Occipital lobe (tissue), 2 donors: ENCODE data around the gene GTF3C4. TPM values are rescaled to one million over a fixed set of nuclear protein-coding genes. Genes with fewer than 3 reads are reported as not detected.
"Not testable (repeated sequence)": the region's sequence is repeated elsewhere in the genome, so short reads cannot be mapped to it uniquely, and the experiment has no call there.

Source experiments
- DNase-seq: peaks from one replicate; lab custom pipeline; 2025; lab: John Stamatoyannopoulos, UW
- total RNA-seq: library from RNA; depleted of rRNA; stranded (reverse); fragments of >200 nt; gene quantifications from one replicate; pipeline ENCODE4 v1.2.3, GENCODE V29; 2014

The GTF3C4 gene
- total RNA-seq, 1 donor from 2014 or later: 22.6 TPM

GRCh38 chr9:132702254-132702653, 32.0 kb downstream of the GTF3C4 start:
- no peak for DNase-seq

DNA sequence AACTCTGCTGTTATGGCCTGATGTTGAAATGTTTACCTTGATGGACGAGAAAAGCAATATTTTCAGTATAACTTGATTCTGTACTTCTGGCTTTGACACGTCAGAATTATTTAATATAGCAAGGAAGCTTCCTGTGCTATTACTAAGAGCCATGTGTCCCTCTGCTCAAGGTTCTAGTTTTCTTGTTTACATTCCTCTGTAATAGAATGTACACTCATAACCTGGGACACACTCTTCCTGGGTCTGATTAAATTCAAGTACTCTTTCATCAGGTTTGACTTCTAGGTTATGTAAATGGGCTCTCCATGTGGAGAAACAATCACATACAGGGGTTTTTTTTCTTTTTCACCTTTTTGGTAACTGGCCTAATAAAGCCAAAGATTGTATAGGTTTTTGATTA, 33.1 kb downstream of the GTF3C4 start:
- DNase-seq: no peak

DNA sequence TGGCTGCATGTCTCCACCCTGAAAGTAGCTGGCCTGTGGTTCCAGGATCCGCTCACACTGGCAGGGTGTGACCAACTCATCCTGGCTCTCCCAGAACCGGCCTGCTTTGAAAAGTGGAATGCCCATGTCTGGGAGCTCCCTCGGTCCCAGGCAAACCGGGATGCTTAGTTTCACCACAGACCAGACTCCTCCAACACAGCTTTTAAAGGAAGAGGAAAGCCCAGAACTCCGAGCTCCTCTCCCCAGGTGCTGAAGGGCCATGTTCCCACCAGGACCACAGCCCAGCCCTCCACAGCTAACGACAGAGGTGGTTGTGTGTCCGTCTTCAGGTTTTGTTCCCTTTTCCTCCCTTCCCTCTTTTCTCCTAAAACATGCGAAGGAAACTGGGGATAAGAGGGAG, 38.0 kb downstream of the GTF3C4 start:
- DNase-seq: no peak

DNA sequence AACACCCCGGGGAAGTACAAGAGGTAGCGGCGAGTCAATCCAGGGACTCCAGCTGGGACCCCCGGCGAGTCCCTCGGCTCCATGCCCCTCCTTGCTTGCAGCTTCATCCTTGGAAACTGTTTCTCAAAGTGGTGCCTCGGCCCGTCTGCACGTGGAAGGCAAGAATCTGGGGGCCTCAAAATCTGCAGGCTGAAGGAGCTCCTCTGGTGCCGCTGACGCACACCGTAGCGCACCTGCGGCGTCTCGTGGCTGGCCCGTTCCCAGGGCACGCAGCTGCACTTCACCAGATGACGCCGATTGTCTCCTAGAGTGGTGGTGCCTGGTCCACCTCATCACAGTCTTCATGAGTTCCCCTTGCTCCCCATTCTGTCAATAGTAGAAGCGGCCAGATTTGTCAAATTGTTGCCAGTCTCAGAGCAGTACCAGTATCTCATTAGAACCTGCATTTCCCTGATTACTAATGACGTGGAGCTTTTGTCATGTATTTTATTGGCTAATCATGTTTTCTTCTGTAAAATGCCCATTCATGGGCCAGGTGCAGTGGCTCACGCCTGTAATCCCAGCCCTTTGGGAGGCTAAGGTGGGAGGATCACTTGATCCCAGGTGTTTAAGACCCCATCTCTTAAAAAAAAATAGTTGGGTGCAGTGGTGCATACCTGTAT, 38.6 kb downstream of the GTF3C4 start:
- DNase-seq: no peak

- no peak for DNase-seq
These were observed 40.1 kb downstream of the GTF3C4 start for GRCh38 chr9:132710333-132710732.

DNA sequence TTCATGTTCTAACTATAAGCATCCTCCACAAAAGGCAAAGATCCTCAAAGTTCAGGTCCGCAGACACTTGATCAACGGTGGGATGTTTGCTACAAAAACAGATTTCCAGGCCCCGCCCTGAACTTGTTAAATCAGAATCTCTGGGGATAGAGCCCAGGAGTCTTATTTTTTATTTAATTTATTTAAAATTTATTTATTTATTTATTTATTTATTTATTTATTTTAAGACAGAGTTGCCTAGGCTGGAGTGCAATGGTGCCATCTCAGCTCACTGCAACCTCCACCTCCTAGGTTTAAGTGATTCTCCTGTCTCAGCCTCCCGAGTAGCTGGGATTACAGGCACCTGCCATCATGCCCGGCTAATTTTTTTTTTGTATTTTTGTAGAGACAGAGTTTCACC, 40.9 kb downstream of the GTF3C4 start:
- not testable (repeated sequence) for DNase-seq

- no peak for DNase-seq
These were observed 41.6 kb downstream of the GTF3C4 start for GRCh38 chr9:132711846-132712245.

- no peak for DNase-seq
These were observed 42.5 kb downstream of the GTF3C4 start for GRCh38 chr9:132712753-132713152.

- no peak for DNase-seq
These were observed 45.7 kb downstream of the GTF3C4 start for GRCh38 chr9:132716007-132716406.

- no peak for DNase-seq
These were observed 47.2 kb downstream of the GTF3C4 start for GRCh38 chr9:132717326-132717945.

DNA sequence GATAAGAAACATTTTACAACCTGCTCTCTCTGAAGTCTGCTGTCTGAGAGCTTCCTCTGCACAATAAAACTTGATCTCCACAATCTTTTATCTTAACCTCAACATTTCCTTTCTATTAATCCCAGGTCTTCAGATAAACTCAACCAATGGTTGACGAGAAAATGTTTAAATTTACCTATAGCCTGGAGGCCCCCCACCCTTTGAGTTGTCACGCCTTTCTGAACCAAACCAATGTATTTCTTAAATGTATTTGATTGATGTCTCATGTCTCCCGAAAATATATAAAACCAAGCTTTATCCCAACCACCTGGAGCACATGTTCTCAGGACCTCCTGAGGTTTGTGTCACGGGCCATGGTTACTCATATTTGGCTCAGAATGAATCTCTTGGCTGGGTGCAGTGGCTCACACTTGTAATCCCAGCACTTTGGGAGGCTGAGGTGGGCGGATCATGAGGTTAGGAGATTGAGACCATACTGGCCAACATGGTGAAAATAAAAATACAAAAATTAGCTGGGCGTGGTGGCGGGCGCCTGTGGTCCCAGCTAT, 48.2 kb downstream of the GTF3C4 start:
- not testable (repeated sequence) for DNase-seq

- no peak for DNase-seq
These were observed 51.4 kb downstream of the GTF3C4 start for GRCh38 chr9:132721661-132722060.

GRCh38 chr9:132722564-132723065, 52.4 kb downstream of the GTF3C4 start:
- no peak for DNase-seq

- DNase-seq: no peak
These were observed 53.5 kb downstream of the GTF3C4 start for GRCh38 chr9:132723809-132724208.

GRCh38 chr9:132725306-132725705, 55.0 kb downstream of the GTF3C4 start:
- no peak for DNase-seq

- DNase-seq: no peak
These were observed 56.4 kb downstream of the GTF3C4 start for GRCh38 chr9:132726576-132727130.

GRCh38 chr9:132728071-132728470, 57.8 kb downstream of the GTF3C4 start:
- no peak for DNase-seq

GRCh38 chr9:132728497-132728896, 58.2 kb downstream of the GTF3C4 start:
- DNase-seq: no peak

DNA sequence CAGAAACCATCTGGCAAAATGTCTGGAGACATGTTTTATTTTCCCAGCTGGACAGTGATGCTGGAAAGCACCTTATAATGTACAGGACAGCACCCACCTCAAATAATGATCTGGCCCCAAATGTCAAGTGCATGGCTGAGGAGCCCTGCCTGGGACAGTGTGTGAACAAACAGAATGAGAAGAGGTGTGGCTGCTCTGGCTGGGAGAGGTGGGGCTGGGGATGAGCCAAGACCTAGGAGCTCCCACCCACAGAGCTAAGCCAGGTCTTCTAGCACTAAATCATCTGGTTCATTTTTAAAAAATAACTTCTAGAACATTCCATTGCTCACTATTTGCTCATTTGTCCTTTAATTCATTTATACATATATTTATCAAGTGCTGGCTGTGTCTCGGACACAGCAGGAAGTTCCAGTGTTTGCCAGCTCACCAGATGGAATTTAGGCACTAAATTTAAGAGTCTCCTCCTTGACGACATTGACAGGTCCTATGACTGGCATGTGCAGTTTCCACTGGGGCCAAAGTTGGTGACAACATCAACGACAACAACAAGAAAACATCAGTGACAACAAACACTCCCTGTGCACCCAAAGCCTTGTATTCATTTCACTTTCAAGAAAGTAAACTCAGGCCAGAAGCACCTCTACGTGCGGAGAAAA, 59.1 kb downstream of the GTF3C4 start:
- DNase-seq: no peak

- no peak for DNase-seq
These were observed 60.1 kb downstream of the GTF3C4 start for GRCh38 chr9:132730054-132731033.

DNA sequence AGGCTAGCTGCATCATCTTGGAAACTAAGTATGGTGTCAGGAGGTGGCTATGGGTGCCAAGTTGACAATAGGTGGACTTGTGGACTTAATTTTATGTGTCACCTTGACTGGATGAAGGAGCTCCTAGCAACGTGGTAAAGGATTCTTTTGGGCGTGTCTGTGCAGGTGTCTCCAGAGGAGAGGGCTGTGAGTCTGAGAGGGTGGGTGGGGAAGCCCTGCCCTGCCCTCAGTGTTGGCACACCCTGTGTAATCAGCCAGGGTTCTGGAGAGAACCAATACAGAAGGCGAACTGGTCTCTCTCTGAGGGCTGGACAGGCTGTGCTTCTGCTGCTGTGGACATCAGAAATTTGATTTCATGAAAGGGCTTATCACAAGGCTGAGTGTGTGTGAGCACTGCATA, 61.0 kb downstream of the GTF3C4 start:
- no peak for DNase-seq
